Activated T-helper 9 cell treated with anti-CD3 and anti-CD28 coated beads, Interleukin-2, amount 50 U/mL, for 16 hours (primary cell): Measurements from ENCODE around the gene IRS2.

Experiments used
- DNase-seq: peaks from one replicate; pipeline ENCODE4 v3.0.0-alpha.2; 2020; ENCODE audit warnings: low read depth

Gene IRS2

GRCh38 chr13:109703250-109703649 is 83.1 kb downstream of the IRS2 start:
- DNase-seq: no peak
